GM23248 (cell line): ENCODE results near the gene CPNE5.

Source experiments
- EZH2 ChIP-seq: fragments of 200-600 bp; sonication (generic); IDR thresholded peaks from 2 replicates; pipeline ENCODE4 v1.6.1; 2018; ENCODE audit warnings: antibody characterized with exemption, mild to moderate bottlenecking; ENCODE audit not compliant: insufficient read depth, poor library complexity, severe bottlenecking
- EZH2phosphoT487 ChIP-seq: fragments of 200-600 bp; sonication (generic); IDR thresholded peaks from 2 replicates; pipeline ENCODE4 v1.6.1; 2018; ENCODE audit warnings: antibody characterized with exemption, moderate library complexity, mild to moderate bottlenecking, low read depth; ENCODE audit not compliant: insufficient read depth

- no peak for TF ChIP-seq EZH2phosphoT487
- no peak for TF ChIP-seq EZH2
Observed at GRCh38 chr6:36885461-36886401, 46.5 kb upstream of the CPNE5 start, which contains the start of gene C6orf89.
